IgD-negative memory B cell (primary cell): ENCODE measurements around the gene TCF7L2. TPM values are rescaled to one million over a fixed set of nuclear protein-coding genes. Genes with fewer than 3 reads are reported as not detected.
A peak's percentile ranks its signal among the peaks of the same experiment; 100 is the strongest.

Experiments
- H3K27ac Mint-ChIP-seq, 3 donors: one replicate each; pipeline ENCODE4 v1.8.0; 2020 to 2022; ENCODE audit warnings: mild to moderate bottlenecking in 3 of 3, mixed read lengths in 3 of 3, moderate library complexity in 1 of 3
- H3K27me3 Mint-ChIP-seq: one replicate; pipeline ENCODE4 v1.8.0; 2021; ENCODE audit warnings: mixed read lengths
- H3K36me3 Mint-ChIP-seq: one replicate; pipeline ENCODE4 v1.8.0; 2020; ENCODE audit warnings: mild to moderate bottlenecking, mixed read lengths
- H3K4me1 Mint-ChIP-seq, 3 donors: one replicate each; pipeline ENCODE4 v1.8.0; 2020 to 2022; ENCODE audit warnings: mixed read lengths in 3 of 3, mild to moderate bottlenecking in 1 of 3
- H3K4me3 Mint-ChIP-seq, 4 donors: one replicate each; pipeline ENCODE4 v1.8.0; 2020 to 2022; ENCODE audit warnings: mild to moderate bottlenecking in 4 of 4, mixed read lengths in 4 of 4, moderate library complexity in 3 of 4
- H3K9me3 Mint-ChIP-seq, 3 donors: one replicate each; pipeline ENCODE4 v1.8.0; 2020 to 2021; ENCODE audit warnings: mixed read lengths in 3 of 3, mild to moderate bottlenecking in 1 of 3
- polyA plus RNA-seq: library from polyadenylated mRNA; unstranded; fragments of 300-500 nt; fragmentation: Illumina TruSeq; gene quantifications from one replicate; pipeline ENCODE4 v1.2.3, GENCODE V29; 2021

The TCF7L2 gene
- polyA plus RNA-seq, 1 donor from 2014 or later = 0.43 TPM

DNA sequence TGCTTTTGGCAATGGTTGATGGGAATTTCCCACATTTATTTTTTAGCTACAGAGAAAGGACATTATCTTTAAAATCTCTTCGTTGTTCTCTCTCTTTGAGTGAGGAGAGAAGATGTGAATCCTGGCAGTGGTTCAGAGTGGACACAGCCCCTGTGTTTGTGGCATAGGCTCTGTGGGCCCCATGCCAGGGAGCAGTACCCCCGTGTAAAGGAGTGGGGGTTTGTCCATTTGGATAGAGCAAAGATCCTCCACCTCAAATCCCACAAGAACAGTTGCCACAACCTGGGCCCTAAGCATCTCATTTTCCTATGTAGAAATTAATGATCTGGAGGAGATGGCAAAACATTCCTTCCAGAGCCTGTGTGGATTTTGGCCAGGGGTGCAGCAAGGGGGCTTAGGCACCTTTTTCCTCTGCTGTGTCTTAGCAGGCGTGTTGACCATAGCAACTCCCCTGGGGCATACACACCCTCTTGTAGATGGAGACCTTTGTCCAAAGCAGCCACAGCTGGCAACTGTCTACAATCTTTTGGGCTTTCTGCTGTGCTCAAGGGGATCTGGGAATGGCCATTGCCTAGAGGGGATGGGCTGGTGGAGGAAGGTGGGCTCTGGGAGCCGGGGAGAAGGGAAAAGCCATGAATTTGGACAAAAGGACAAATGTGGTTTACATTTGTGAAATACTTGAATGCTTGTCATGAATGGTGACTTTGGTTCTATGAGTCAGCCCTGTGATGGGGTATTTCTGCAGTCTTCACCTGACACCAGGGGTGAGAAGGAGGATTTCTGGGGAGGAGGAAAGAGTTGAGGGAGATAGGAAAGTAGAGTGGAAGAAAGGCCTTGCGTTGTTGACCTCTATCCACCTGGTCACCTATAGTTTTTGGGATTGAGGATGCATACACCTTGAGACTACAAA is 92.0 kb downstream of the TCF7L2 start:
- no peaks in the 10 kb centered on the region for H3K4me1 Mint-ChIP-seq
- no peaks in the 10 kb centered on the region for H3K9me3 Mint-ChIP-seq
- no peak overlapping the region for H3K4me3 Mint-ChIP-seq
- H3K27me3 Mint-ChIP-seq = peaks cover 11% of the 10 kb centered on the region
- H3K27ac Mint-ChIP-seq = no peak overlapping the region
- no peaks in the 10 kb centered on the region for H3K36me3 Mint-ChIP-seq

GRCh38 chr10:113042868-113043267 is 92.8 kb downstream of the TCF7L2 start:
- Mint-ChIP-seq H3K27me3 (peaks cover 9% of the 10 kb centered on the region), H3K36me3 (no peaks in the 10 kb centered on the region), H3K4me3 (no peak overlapping the region), H3K4me1 (no peaks in the 10 kb centered on the region), H3K27ac (no peak overlapping the region), H3K9me3 (no peaks in the 10 kb centered on the region)

DNA sequence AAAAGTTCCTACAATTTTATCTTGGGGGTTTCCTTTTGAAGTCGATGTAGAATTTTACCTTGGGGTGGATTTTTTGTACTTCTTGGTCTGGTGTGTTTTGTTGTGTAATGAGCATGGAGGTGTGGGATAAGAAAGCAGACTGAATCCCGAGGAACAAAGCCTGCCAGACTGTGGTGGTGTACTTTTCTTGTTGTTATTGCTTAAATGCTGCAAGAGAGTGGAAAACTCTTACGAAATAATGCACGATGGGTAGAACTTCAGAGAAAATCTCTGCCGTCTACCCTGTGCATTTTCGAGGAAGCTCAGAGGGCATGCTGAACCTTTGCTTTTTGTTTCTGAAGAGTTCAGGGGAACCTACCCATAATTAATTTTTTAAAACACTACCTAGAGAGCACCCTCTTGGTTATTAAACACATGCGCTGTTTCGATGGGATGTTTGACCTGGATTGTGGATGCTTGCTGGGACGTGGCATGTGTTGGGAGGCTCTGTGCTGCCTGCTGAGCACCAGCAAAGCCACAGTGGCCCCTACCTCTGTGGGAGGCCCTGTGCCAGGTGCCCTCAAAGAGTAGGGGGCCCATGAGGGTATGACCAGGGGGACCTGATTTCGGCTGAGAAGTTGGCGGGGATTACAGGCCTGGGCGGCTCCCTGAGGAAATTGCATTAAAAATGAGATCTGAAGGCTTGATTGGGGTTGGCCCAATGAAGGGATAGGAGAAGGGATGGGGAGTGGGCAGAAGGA is 94.1 kb downstream of the TCF7L2 start:
- peaks cover 6% of the 10 kb centered on the region for H3K27me3 Mint-ChIP-seq
- H3K4me3 Mint-ChIP-seq = no peak overlapping the region
- H3K9me3 Mint-ChIP-seq = no peaks in the 10 kb centered on the region
- H3K27ac Mint-ChIP-seq = no peak overlapping the region
- H3K36me3 Mint-ChIP-seq = no peaks in the 10 kb centered on the region
- no peaks in the 10 kb centered on the region for H3K4me1 Mint-ChIP-seq

DNA sequence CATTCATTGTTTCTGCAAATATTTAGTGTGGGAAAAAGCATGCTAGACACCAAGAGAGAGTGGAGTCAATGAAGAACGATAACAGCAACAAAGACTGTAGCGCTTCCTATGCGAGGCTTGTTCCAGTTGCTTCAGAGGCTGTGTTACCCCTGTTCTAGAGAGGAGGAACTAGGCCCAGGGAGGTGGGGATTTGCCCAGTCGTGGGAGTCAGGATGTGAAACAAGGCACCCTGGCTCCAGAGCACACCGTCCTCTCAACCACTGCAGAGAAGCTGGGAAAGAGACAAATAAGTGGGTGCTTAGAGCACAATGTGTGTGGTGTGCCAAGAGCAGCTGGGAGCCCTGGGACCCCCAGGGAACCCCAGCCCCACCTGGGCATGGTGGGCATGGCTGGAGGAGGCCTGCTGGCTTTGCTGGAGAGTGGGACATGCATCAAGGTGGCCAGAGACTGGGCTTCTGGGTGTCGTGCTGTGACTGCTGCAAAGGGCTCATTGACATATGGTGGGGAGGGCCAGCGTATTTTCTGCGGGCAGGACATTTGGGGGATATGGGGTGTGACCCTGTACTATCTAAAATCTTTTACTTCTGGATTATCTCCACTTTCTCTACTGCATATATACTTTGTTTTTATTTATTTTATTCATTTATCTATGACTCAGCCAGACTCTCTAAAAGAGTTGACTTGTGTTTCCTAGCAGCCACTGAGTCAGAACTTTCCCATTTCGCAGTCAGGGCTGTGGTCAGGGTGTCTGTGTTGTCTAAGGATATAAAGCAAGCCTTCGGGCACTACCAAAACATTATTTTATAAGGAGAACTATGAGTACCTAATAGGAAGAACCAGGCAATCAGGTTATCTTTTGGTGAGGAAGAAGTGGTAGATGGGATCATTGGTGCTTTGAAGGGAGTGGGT is 95.4 kb downstream of the TCF7L2 start:
- no peaks in the 10 kb centered on the region for H3K4me1 Mint-ChIP-seq
- H3K4me3 Mint-ChIP-seq = no peak overlapping the region
- H3K9me3 Mint-ChIP-seq = no peaks in the 10 kb centered on the region
- H3K36me3 Mint-ChIP-seq = no peaks in the 10 kb centered on the region
- H3K27me3 Mint-ChIP-seq = peaks cover 6% of the 10 kb centered on the region
- H3K27ac Mint-ChIP-seq = no peak overlapping the region

- Mint-ChIP-seq H3K4me1 (no peaks in the 10 kb centered on the region), H3K36me3 (no peaks in the 10 kb centered on the region), H3K4me3 (no peak overlapping the region), H3K9me3 (no peaks in the 10 kb centered on the region), H3K27ac (no peak overlapping the region), H3K27me3 (peaks cover 6% of the 10 kb centered on the region)
Observed at GRCh38 chr10:113047151-113047550, 97.1 kb downstream of the TCF7L2 start.

- H3K4me3 Mint-ChIP-seq = peak overlapping the region in 1 of 4 donors; percentile 33
- H3K27me3 Mint-ChIP-seq = peaks cover 6% of the 10 kb centered on the region
- no peak overlapping the region for H3K27ac Mint-ChIP-seq
- H3K9me3 Mint-ChIP-seq = no peaks in the 10 kb centered on the region
- H3K36me3 Mint-ChIP-seq = no peaks in the 10 kb centered on the region
- H3K4me1 Mint-ChIP-seq = no peaks in the 10 kb centered on the region
Observed at GRCh38 chr10:113047605-113047962, 97.5 kb downstream of the TCF7L2 start.

DNA sequence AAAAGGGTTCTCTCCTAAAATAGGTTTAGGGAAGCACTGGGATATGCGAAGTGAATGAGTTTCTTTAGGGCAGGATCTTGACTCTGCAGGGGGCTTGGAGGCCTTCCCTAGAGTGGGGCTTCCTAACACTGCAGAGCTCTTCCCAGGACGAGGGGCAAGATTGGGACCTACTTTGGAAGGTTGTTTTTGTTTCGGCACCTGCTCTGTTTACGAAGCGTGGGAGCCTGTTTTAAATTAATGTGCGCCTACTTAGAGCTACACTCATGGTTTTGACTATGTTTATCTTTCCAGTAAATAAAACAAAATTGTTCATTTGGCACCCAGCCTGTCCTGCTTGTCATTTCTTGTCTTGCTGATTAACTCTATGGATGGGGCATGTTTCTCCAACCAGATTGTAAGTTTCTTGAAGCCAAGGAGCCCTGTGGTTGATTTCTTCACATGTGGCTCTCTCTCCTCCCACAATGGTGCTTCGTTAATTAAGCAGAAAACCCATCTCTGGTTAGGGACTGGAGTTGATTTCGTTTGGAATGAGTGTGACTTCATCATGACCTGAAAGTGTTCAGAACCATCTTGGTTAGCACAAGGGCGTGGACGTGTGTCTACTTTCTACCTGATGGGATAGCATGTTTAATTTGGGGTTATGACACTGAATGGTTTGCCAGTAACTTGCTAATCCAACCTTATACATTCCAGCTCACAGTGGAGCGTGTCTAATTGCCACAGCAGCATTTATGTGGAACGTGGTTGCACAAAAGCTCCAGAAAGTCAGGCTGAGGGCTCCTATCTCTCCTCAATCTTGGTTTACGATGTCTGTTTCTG is 98.1 kb downstream of the TCF7L2 start:
- Mint-ChIP-seq H3K27me3 (peaks cover 10% of the 10 kb centered on the region), H3K36me3 (no peaks in the 10 kb centered on the region), H3K4me3 (peak overlapping the region in 1 of 4 donors; percentile 33)

DNA sequence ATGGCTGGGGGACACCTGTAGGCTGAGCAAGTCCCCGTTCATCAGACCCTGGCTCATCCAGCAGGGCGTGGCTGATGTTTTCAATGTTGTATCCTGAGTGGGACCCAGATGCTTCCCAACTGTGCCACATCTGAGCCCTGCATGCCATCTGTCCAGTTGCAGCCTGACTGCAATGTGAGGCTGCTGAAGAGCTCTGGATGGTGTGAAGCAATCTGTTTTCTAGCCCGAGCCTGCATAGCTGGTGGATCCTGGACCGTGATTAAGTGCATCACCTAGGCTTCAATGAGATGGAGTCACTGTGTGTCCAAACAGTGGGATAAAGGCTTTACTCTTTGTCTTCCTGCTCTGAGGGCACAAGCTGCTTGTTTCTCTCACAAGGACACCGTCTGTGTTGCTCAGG is 99.8 kb downstream of the TCF7L2 start:
- H3K4me1 Mint-ChIP-seq = no peaks in the 10 kb centered on the region
- H3K27ac Mint-ChIP-seq = no peak overlapping the region
- peaks cover 0 to 2% (median 0%) of the 10 kb centered on the region in 3 donors for H3K9me3 Mint-ChIP-seq
- H3K27me3 Mint-ChIP-seq = peaks cover 10% of the 10 kb centered on the region
- H3K36me3 Mint-ChIP-seq = no peaks in the 10 kb centered on the region
- no peak overlapping the region for H3K4me3 Mint-ChIP-seq

More for the DNA sequence above, 98.1 kb downstream of the TCF7L2 start:
- peaks cover 0 to 2% (median 0%) of the 10 kb centered on the region in 3 donors for H3K9me3 Mint-ChIP-seq
- no peak overlapping the region for H3K27ac Mint-ChIP-seq
- no peaks in the 10 kb centered on the region for H3K4me1 Mint-ChIP-seq

- no peak overlapping the region for H3K4me3 Mint-ChIP-seq
- no peaks in the 10 kb centered on the region for H3K4me1 Mint-ChIP-seq
- peak overlapping the region in 1 of 3 donors; percentile 0 for H3K27ac Mint-ChIP-seq
- H3K36me3 Mint-ChIP-seq = peaks cover 1% of the 10 kb centered on the region
- peaks cover 8% of the 10 kb centered on the region for H3K27me3 Mint-ChIP-seq
- peaks cover 0 to 2% (median 1%) of the 10 kb centered on the region in 3 donors for H3K9me3 Mint-ChIP-seq
Observed at GRCh38 chr10:113052076-113052830, 102.2 kb downstream of the TCF7L2 start.

DNA sequence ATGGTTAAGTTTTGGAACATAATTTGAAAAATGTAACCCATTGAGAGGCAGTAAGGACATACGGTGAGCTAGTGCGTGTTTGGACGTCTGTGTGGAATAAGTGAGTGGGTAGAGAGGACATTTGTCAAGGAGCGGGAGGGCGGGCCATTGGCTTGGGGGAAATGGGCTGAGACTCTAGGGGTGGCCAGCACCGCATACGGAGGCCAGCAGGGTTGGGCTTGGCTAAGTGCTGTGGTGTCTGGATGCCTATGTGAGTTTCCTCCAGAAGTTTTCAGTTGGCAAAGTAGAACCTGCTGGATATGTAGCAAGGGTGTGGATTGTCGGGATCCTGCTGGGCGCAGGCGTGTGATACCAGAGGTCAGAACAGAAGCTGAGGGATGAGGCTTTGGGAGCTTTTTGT is 103.0 kb downstream of the TCF7L2 start:
- Mint-ChIP-seq H3K4me1 (no peaks in the 10 kb centered on the region), H3K27ac (no peak overlapping the region), H3K27me3 (peaks cover 8% of the 10 kb centered on the region), H3K36me3 (peaks cover 1% of the 10 kb centered on the region), H3K9me3 (peaks cover 0 to 2% (median 1%) of the 10 kb centered on the region in 3 donors), H3K4me3 (no peak overlapping the region)

DNA sequence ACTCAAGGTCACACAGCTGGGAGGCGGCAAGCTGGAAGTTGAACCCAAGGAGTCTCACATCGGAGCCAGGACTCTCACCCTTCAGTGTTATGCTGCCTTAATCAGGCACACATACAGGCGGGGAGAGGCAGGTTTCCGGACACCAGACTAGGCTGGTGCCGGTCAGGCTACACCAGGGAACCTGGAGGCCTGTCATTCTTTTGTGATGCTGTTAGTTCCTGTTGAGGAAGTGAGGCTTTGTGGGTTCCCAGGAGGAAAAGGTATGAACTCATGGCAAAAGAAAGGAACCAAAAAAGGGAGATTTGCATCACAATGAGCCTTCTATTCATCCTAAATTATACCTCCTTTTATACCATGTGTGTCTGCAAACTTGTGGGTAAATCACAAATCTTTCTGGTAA is 103.8 kb downstream of the TCF7L2 start:
- Mint-ChIP-seq H3K36me3 (peaks cover 1% of the 10 kb centered on the region), H3K4me3 (no peak overlapping the region), H3K9me3 (peaks cover 0 to 2% (median 1%) of the 10 kb centered on the region in 3 donors), H3K27ac (no peak overlapping the region), H3K4me1 (no peaks in the 10 kb centered on the region), H3K27me3 (peaks cover 8% of the 10 kb centered on the region)

- peaks cover 8% of the 10 kb centered on the region for H3K27me3 Mint-ChIP-seq
- peaks cover 0 to 2% (median 1%) of the 10 kb centered on the region in 3 donors for H3K9me3 Mint-ChIP-seq
- peaks cover 1% of the 10 kb centered on the region for H3K36me3 Mint-ChIP-seq
- H3K4me1 Mint-ChIP-seq = no peaks in the 10 kb centered on the region
- no peak overlapping the region for H3K4me3 Mint-ChIP-seq
- no peak overlapping the region for H3K27ac Mint-ChIP-seq
Observed at GRCh38 chr10:113055458-113055857, 105.4 kb downstream of the TCF7L2 start.

DNA sequence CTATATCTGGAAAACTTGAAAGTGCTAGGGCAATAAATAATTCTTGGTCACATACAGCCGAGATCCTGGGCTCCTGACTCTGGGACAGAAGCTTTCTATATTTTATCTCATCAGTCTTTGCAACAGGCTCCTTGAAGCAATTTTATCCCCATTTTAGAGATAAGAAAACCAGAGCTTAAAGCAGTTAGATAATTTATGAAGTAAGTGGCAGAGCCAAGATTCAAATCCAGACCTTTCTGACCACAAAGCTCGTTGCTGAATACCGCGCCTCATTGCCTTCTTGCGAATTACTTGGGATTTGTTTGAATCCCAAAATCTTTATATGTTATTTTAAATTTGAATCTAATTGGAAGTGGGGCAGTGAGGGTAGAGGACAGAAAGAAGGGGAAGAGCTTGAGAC is 106.0 kb downstream of the TCF7L2 start:
- H3K9me3 Mint-ChIP-seq = peaks cover 0 to 2% (median 1%) of the 10 kb centered on the region in 3 donors
- no peak overlapping the region for H3K4me3 Mint-ChIP-seq
- H3K27ac Mint-ChIP-seq = no peak overlapping the region
- no peaks in the 10 kb centered on the region for H3K4me1 Mint-ChIP-seq
- H3K27me3 Mint-ChIP-seq = peaks cover 8% of the 10 kb centered on the region
- peaks cover 1% of the 10 kb centered on the region for H3K36me3 Mint-ChIP-seq
